Activated CD8-positive, alpha-beta memory T cell treated with anti-CD3 and anti-CD28 coated beads, Interleukin-2, amount 50 U/mL, for 48 hours (primary cell): ENCODE data around the gene CPSF3.

ENCODE experiments used
- DNase-seq: peaks from one replicate; pipeline ENCODE4 v3.0.0-alpha.2; 2020

The CPSF3 gene

GRCh38 chr2:9422321-9423099 is 944 bp upstream of the CPSF3 start:
- DNase-seq: peak; percentile 81

- DNase-seq: no peak
Measured at GRCh38 chr2:9423922-9424272, 443 bp downstream of the CPSF3 start.

GRCh38 chr2:9424447-9425164 is 1.2 kb downstream of the CPSF3 start:
- DNase-seq: no peak

GRCh38 chr2:9428965-9429577 is 5.6 kb downstream of the CPSF3 start:
- DNase-seq: no peak

GRCh38 chr2:9430316-9431293 is 7.2 kb downstream of the CPSF3 start:
- DNase-seq: no peak

GRCh38 chr2:9434489-9434888 is 11.0 kb downstream of the CPSF3 start:
- no peak for DNase-seq

GRCh38 chr2:9439536-9439935 is 16.1 kb downstream of the CPSF3 start:
- no peak for DNase-seq

- no peak for DNase-seq
Measured at GRCh38 chr2:9440058-9440727, 16.7 kb downstream of the CPSF3 start.

GRCh38 chr2:9441556-9441955 is 18.1 kb downstream of the CPSF3 start:
- DNase-seq: no peak

- no peak for DNase-seq
Measured at GRCh38 chr2:9443526-9443925, 20.1 kb downstream of the CPSF3 start.

GRCh38 chr2:9445089-9445488 is 21.6 kb downstream of the CPSF3 start:
- no peak for DNase-seq

GRCh38 chr2:9451231-9451630 is 27.8 kb downstream of the CPSF3 start:
- no peak for DNase-seq

GRCh38 chr2:9460441-9461017 is 37.1 kb downstream of the CPSF3 start:
- DNase-seq: no peak

GRCh38 chr2:9461079-9461478 is 37.6 kb downstream of the CPSF3 start:
- no peak for DNase-seq

- no peak for DNase-seq
Measured at GRCh38 chr2:9462313-9462712, 38.9 kb downstream of the CPSF3 start.

- no peak for DNase-seq
Measured at GRCh38 chr2:9462886-9463697, 39.6 kb downstream of the CPSF3 start.

GRCh38 chr2:9463698-9464034 is 40.2 kb downstream of the CPSF3 start:
- DNase-seq: no peak

GRCh38 chr2:9465170-9465569 is 41.7 kb downstream of the CPSF3 start:
- no peak for DNase-seq

- DNase-seq: no peak
Measured at GRCh38 chr2:9466147-9466683, 42.8 kb downstream of the CPSF3 start.

GRCh38 chr2:9467687-9468086 is 44.2 kb downstream of the CPSF3 start:
- DNase-seq: no peak

- DNase-seq: no peak
Measured at GRCh38 chr2:9471206-9471605, 47.8 kb downstream of the CPSF3 start.
